Subcutaneous abdominal adipose tissue (tissue), 5 donors: ENCODE measurements around the gene CTLA4.

Source experiments
- H3K27ac ChIP-seq: one replicate; pipeline ENCODE4 v1.7.0; 2013; ENCODE audit warnings: low read depth, mild to moderate bottlenecking, inconsistent platforms, low read length, moderate library complexity
- H3K27me3 ChIP-seq, 5 donors: one replicate each; pipeline ENCODE4 v1.7.0; 2013; ENCODE audit warnings: low read length in 5 of 5, inconsistent platforms in 1 of 5; ENCODE audit not compliant: control insufficient read depth in 5 of 5, insufficient read depth in 4 of 5
- H3K36me3 ChIP-seq, 5 donors: one replicate each; pipeline ENCODE4 v1.7.0; 2013; ENCODE audit warnings: low read length in 5 of 5; ENCODE audit not compliant: control insufficient read depth in 5 of 5, insufficient read depth in 5 of 5
- H3K4me1 ChIP-seq, 5 donors: one replicate each; pipeline ENCODE4 v1.7.0; 2013; ENCODE audit warnings: low read length in 5 of 5, mild to moderate bottlenecking in 3 of 5, moderate library complexity in 1 of 5; ENCODE audit not compliant: control insufficient read depth in 5 of 5, insufficient read depth in 5 of 5
- H3K4me3 ChIP-seq, 5 donors: one replicate each; pipeline ENCODE4 v1.7.0; 2013; ENCODE audit warnings: low read length in 5 of 5, low read depth in 1 of 5
- H3K9ac ChIP-seq, 5 donors: one replicate each; pipeline ENCODE4 v1.7.0; 2013; ENCODE audit warnings: low read length in 5 of 5, mild to moderate bottlenecking in 4 of 5, moderate library complexity in 3 of 5
- H3K9me3 ChIP-seq, 5 donors: one replicate each; pipeline ENCODE4 v1.7.0; 2013; ENCODE audit warnings: low read length in 5 of 5; ENCODE audit not compliant: control insufficient read depth in 5 of 5
- donor health status: healthy.
- donor health status: healthy.
- donor health status: healthy.
- donor health status: healthy.
- donor health status: healthy.

CTLA4 gene

GRCh38 chr2:203889542-203889941 is 22.0 kb downstream of the CTLA4 start:
- H3K9me3 ChIP-seq, result no peaks in the 10 kb centered on the region
- H3K27me3 ChIP-seq, result no peaks in the 10 kb centered on the region
- no peak overlapping the region for H3K9ac ChIP-seq
- no peak overlapping the region for H3K27ac ChIP-seq
- H3K4me3 ChIP-seq, result no peak overlapping the region
- no peaks in the 10 kb centered on the region for H3K36me3 ChIP-seq
- H3K4me1 ChIP-seq, result peaks cover 0 to 16% (median 5%) of the 10 kb centered on the region in 5 donors

GRCh38 chr2:203889944-203890343 is 22.4 kb downstream of the CTLA4 start:
- Histone ChIP-seq H3K9ac (no peak overlapping the region), H3K27me3 (no peaks in the 10 kb centered on the region), H3K27ac (no peak overlapping the region), H3K4me1 (peaks cover 0 to 16% (median 5%) of the 10 kb centered on the region in 5 donors), H3K9me3 (no peaks in the 10 kb centered on the region), H3K4me3 (no peak overlapping the region), H3K36me3 (no peaks in the 10 kb centered on the region)

- Histone ChIP-seq H3K36me3 (no peaks in the 10 kb centered on the region), H3K9ac (no peak overlapping the region), H3K4me3 (no peak overlapping the region), H3K27me3 (no peaks in the 10 kb centered on the region), H3K9me3 (no peaks in the 10 kb centered on the region), H3K4me1 (peaks cover 0 to 16% (median 5%) of the 10 kb centered on the region in 5 donors), H3K27ac (no peak overlapping the region)
Measured at GRCh38 chr2:203890733-203891132, 23.2 kb downstream of the CTLA4 start.

- H3K27me3 ChIP-seq, result no peaks in the 10 kb centered on the region
- peaks cover 0 to 16% (median 5%) of the 10 kb centered on the region in 5 donors for H3K4me1 ChIP-seq
- no peaks in the 10 kb centered on the region for H3K9me3 ChIP-seq
- H3K4me3 ChIP-seq, result no peak overlapping the region
- no peak overlapping the region for H3K9ac ChIP-seq
- no peaks in the 10 kb centered on the region for H3K36me3 ChIP-seq
- no peak overlapping the region for H3K27ac ChIP-seq
Measured at GRCh38 chr2:203891474-203891873, 23.9 kb downstream of the CTLA4 start.

GRCh38 chr2:203892207-203892606 is 24.6 kb downstream of the CTLA4 start:
- Histone ChIP-seq H3K9ac (no peak overlapping the region), H3K4me3 (no peak overlapping the region), H3K4me1 (peaks cover 0 to 16% (median 9%) of the 10 kb centered on the region in 5 donors), H3K9me3 (no peaks in the 10 kb centered on the region), H3K27me3 (no peaks in the 10 kb centered on the region), H3K27ac (no peak overlapping the region), H3K36me3 (no peaks in the 10 kb centered on the region)

GRCh38 chr2:203893401-203893800 is 25.8 kb downstream of the CTLA4 start:
- no peak overlapping the region for H3K9ac ChIP-seq
- no peaks in the 10 kb centered on the region for H3K36me3 ChIP-seq
- H3K4me1 ChIP-seq, result peaks cover 0 to 16% (median 9%) of the 10 kb centered on the region in 5 donors
- H3K27ac ChIP-seq, result no peak overlapping the region
- H3K27me3 ChIP-seq, result no peaks in the 10 kb centered on the region
- no peaks in the 10 kb centered on the region for H3K9me3 ChIP-seq
- H3K4me3 ChIP-seq, result no peak overlapping the region

- Histone ChIP-seq H3K9ac (no peak overlapping the region), H3K27me3 (no peaks in the 10 kb centered on the region), H3K4me1 (peaks cover 0 to 16% (median 9%) of the 10 kb centered on the region in 5 donors), H3K9me3 (no peaks in the 10 kb centered on the region), H3K36me3 (no peaks in the 10 kb centered on the region), H3K4me3 (no peak overlapping the region), H3K27ac (no peak overlapping the region)
Measured at GRCh38 chr2:203893840-203894239, 26.3 kb downstream of the CTLA4 start.

GRCh38 chr2:203894262-203894661 is 26.7 kb downstream of the CTLA4 start:
- peaks cover 0 to 16% (median 9%) of the 10 kb centered on the region in 5 donors for H3K4me1 ChIP-seq
- no peak overlapping the region for H3K27ac ChIP-seq
- no peak overlapping the region for H3K4me3 ChIP-seq
- no peaks in the 10 kb centered on the region for H3K27me3 ChIP-seq
- H3K36me3 ChIP-seq, result no peaks in the 10 kb centered on the region
- H3K9ac ChIP-seq, result no peak overlapping the region
- no peaks in the 10 kb centered on the region for H3K9me3 ChIP-seq

GRCh38 chr2:203897544-203897943 is 30.0 kb downstream of the CTLA4 start:
- no peak overlapping the region for H3K4me3 ChIP-seq
- no peaks in the 10 kb centered on the region for H3K36me3 ChIP-seq
- H3K27me3 ChIP-seq, result no peaks in the 10 kb centered on the region
- H3K4me1 ChIP-seq, result peaks cover 0 to 9% (median 3%) of the 10 kb centered on the region in 5 donors
- peak overlapping the region in 1 of 5 donors; percentile 53 for H3K9ac ChIP-seq
- peaks cover 8 to 17% (median 10%) of the 10 kb centered on the region in 5 donors for H3K9me3 ChIP-seq
- no peak overlapping the region for H3K27ac ChIP-seq

GRCh38 chr2:203898657-203899056 is 31.1 kb downstream of the CTLA4 start:
- H3K4me1 ChIP-seq, result peaks cover 0 to 5% (median 3%) of the 10 kb centered on the region in 5 donors
- no peaks in the 10 kb centered on the region for H3K27me3 ChIP-seq
- H3K36me3 ChIP-seq, result no peaks in the 10 kb centered on the region
- H3K27ac ChIP-seq, result no peak overlapping the region
- peaks cover 9 to 22% (median 14%) of the 10 kb centered on the region in 5 donors for H3K9me3 ChIP-seq
- H3K4me3 ChIP-seq, result no peak overlapping the region
- H3K9ac ChIP-seq, result no peak overlapping the region

GRCh38 chr2:203900253-203900652 is 32.7 kb downstream of the CTLA4 start:
- Histone ChIP-seq H3K9ac (no peak overlapping the region), H3K27me3 (no peaks in the 10 kb centered on the region), H3K36me3 (no peaks in the 10 kb centered on the region), H3K9me3 (peaks cover 9 to 22% (median 14%) of the 10 kb centered on the region in 5 donors), H3K4me1 (peaks cover 0 to 3% (median 0%) of the 10 kb centered on the region in 5 donors), H3K4me3 (no peak overlapping the region), H3K27ac (no peak overlapping the region)
